Colon (tissue), 2 donors: Measurements from ENCODE around the gene RNF223.
"Not testable (repeated sequence)": the region's sequence is repeated elsewhere in the genome, so short reads cannot be mapped to it uniquely, and the experiment has no call there.

Experiments used
- FAIRE-seq: peaks from 2 replicates; lab custom pipeline; 2012; peaks lifted over from hg19 to GRCh38; lab: Jason Lieb, UNC
- donor health status: control.
- donor health status: control.

RNF223 gene

GRCh38 chr1:1044455-1045078 is 29.5 kb downstream of the RNF223 start:
- FAIRE-seq: no peak

GRCh38 chr1:1043921-1044320 is 30.2 kb downstream of the RNF223 start:
- FAIRE-seq: no peak

- no peak for FAIRE-seq
Measured at GRCh38 chr1:1043411-1043810, 30.7 kb downstream of the RNF223 start.

DNA sequence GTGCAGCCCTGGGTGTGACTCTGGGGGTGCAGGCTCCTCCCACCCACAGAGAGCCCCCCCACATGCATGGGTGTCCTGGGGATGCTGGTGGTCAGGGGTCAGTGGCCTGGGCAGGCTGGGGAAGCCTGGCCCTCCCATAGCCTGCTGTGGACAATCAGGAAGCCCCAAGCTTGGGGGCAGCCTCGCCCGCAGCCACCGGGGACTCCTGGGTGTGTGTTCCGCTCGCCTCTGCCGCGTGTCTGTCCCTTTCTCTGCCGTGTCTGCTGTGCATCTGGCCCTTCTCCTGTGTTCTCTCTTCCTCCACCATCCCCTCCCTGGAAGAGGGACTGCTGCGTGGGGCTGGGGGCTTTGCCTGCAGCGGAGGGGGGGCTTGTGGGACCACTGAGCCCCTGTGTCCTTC is 31.3 kb downstream of the RNF223 start:
- no peak for FAIRE-seq

GRCh38 chr1:1041873-1042272 is 32.2 kb downstream of the RNF223 start:
- no peak for FAIRE-seq

DNA sequence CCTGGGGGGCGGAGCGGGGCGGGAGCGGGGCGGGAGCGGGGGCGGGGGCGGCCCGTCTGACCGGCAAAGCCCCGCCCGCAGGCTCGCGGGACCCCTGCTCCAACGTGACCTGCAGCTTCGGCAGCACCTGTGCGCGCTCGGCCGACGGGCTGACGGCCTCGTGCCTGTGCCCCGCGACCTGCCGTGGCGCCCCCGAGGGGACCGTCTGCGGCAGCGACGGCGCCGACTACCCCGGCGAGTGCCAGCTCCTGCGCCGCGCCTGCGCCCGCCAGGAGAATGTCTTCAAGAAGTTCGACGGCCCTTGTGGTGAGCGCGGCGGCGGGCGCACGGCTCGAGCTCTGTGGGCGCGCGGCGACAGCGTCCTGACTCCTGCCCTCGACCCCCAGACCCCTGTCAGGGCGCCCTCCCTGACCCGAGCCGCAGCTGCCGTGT is 33.0 kb downstream of the RNF223 start:
- no peak for FAIRE-seq

DNA sequence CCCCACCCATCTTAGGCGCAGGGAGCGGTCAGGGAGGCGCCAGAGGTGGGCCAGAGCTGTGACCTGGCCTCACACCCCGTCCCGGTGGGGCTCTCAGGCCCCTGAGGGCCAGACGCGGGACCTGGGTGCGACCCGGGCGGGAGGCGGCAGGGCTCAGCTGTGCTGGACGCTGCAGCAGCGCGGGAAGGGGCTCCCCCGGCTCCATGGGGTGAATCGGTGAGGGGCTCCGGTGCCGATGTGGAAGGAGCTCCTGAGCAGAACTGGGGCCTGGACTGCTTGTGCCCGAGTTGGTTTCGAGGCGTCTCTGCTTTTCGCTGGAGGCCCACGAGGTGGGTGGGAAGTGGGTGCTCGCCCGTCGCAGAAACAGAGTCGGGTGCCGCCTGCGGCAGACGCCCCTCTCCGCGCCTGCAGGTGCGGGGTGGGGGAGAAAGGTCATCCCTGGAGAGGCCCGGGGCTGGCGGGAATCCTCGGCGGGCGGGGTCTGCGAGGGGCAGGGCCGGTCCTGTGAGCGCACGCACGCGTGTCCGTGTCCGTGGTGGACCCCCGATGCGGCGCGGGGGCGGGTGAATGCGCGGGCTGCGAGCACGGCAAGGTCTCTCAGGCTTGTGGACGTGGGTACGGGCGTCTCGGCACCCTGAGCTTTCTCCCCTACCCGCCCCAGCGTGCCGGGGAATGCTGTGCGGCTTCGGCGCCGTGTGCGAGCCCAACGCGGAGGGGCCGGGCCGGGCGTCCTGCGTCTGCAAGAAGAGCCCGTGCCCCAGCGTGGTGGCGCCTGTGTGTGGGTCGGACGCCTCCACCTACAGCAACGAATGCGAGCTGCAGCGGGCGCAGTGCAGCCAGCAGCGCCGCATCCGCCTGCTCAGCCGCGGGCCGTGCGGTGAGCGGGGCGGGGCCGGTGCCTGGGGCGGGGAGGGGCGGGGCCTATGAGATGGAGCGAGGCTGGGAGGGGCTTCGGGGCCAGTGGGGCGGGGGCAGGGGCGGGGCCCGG is 33.8 kb downstream of the RNF223 start:
- no peak for FAIRE-seq

DNA sequence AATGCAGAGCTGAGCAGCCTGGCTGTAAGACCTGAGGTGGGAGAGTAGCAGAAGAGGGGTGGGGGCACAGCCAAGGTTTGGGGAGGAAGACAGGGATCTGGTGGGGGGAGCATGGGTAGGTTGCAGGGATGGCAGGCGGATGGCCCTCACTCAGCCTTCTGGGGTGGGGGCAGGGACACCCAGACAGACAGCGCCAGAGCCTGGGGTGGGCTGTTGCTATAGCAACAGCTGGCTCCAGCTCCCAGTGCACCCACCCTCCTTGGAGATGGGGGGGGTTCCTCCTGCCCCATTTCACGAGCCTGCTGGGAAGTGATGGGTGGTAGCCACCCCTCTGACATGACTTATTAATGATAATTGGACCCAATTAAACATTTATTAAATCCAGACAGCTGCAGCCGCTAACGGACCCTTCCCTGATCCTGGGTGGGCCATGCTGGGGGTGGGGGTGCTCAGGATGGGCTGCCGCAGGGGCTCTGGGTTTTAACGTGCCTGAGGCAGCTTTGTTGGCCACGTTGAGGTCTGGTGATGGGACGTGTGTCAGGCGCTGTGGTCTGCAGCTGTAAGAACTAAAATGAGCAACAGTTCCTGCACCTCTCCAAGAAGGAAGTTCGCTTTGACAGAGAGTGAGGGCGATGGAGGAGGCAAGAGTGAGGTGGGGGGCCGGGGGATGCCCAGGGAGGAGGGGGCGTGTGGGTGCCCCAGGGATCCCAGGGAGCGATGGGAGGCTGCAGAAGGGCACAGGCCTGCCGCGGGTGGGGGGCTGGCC is 34.8 kb downstream of the RNF223 start:
- FAIRE-seq: no peak

DNA sequence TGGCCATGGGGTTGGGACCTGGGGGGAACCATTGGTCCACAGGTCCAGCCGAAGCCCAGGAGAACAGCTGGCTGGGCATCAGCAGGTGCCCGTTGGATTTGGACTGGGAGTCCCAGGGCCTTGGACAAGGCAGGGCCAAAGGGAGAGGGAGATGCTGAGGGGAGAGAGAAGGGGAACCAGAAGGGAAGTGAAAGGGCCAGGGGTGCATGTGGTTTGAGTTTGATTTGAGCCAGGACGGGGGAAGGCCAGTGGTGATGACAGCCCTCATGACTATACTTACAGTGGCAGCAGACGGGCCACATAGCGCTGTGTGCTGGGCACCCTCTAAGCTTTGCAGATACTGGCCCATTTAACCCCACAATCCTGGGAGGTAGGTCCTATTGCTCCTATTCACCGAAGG is 35.4 kb downstream of the RNF223 start:
- FAIRE-seq: no peak

- no peak for FAIRE-seq
Measured at GRCh38 chr1:1037366-1038327, 36.5 kb downstream of the RNF223 start.

GRCh38 chr1:1035291-1035943 is 38.7 kb downstream of the RNF223 start:
- FAIRE-seq: no peak

- no peak for FAIRE-seq
Measured at GRCh38 chr1:1034439-1034781, 39.7 kb downstream of the RNF223 start.

- FAIRE-seq: no peak
Measured at GRCh38 chr1:1033731-1034438, 40.2 kb downstream of the RNF223 start.

GRCh38 chr1:1033009-1033587 is 41.0 kb downstream of the RNF223 start:
- no peak for FAIRE-seq

DNA sequence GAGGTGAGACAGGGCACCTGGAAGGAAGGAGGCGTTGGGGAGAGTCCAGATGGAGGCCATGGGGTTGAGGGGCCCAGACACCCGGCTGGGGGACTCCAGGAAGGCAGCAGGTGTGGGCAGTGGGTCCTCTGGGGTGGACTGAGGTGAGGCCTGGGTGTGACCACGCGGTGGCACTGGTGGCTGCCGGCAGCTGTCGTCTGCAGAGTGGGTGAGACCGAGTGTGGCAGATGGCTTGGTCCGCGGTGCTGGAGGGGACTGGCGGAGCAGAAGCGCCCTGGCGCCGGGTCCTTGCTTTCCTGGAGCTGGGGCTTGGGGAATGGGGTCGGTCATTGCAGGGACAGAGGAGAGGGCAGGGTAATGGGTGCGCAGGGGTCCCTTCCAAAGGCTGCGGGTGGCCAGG is 41.7 kb downstream of the RNF223 start:
- FAIRE-seq: no peak

DNA sequence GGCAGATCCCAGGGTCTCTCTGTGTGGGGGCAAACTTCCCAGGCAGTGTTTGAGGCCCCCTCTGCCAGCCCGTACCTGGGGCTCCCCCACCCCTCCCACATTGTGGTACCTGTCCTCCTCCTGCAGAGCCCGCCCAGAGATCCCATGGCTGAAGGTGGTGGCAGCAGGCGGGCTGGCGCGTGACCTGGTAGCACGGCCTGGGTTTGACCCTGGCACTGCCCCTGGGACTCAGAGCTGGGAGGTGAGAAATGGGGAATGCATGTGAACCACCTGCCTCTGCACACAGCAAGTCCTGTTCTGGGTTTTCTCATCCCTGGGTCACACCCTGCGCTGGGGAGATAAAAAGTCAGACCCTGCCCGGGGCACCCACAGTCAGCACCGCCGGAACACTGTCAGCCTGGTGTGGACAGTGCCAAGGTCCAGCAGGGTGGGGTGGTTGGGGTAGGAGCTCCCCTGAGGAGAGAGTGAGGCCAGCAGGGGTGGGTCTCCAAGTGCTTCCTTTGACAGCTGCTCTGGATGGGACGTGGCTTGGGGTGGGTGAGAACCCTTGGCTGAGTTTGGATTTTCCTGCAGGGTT is 42.4 kb downstream of the RNF223 start:
- FAIRE-seq: no peak

DNA sequence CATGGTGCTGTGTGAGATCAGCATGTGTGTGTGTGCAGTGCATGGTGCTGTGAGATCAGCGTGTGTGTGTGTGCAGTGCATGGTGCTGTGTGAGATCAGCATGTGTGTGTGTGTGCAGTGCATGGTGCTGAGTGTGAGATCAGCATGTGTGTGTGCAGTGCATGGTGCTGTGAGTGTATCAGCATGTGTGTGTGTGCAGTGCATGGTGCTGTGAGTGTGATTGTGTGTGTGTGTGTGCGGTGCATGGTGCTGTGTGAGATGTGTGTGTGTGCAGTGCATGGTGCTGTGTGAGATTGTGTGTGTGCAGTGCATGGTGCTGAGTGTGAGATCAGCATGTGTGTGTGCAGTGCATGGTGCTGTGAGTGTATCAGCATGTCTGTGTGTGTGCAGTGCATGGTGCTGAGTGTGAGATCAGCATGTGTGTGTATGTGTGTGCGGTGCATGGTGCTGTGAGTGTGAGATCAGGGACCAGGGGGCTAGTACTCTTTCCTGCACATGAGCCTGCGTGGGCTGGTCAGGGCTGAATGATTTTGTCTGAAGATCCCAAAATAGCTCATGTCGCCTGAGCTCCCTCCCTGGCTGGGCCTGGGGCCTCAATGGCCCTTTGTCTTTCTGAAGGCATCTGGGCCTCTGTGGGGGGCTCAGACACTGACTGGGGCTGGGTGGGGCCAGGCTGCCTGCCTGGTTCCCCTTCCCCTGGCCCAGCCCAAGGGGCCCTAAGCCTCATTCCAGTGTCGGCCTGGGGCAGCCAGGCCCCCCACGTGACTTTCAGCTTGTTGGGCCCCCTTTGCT is 43.0 kb downstream of the RNF223 start:
- FAIRE-seq: not testable (repeated sequence)

GRCh38 chr1:1027791-1028190 is 46.3 kb downstream of the RNF223 start:
- no peak for FAIRE-seq
